CD4-positive, alpha-beta memory T cell (primary cell): Measurements from ENCODE around the gene FAM131C. TPM values are rescaled to one million over a fixed set of nuclear protein-coding genes. Genes with fewer than 3 reads are reported as not detected.
"Not testable (repeated sequence)": the region's sequence is repeated elsewhere in the genome, so short reads cannot be mapped to it uniquely, and the experiment has no call there.

Source experiments
- CTCF ChIA-PET: fragments of 350-600 bp; sonication (Branson Sonifier 250); formaldehyde crosslinking; loops from one replicate; lab custom pipeline; 2021; ENCODE audit warnings: inconsistent platforms; ENCODE audit not compliant: partially characterized antibody; lab: Charles Lee
- POLR2A ChIA-PET: fragments of 350-600 bp; sonication (Branson Sonifier 250); formaldehyde crosslinking; loops from one replicate; lab custom pipeline; 2021; ENCODE audit not compliant: partially characterized antibody; lab: Charles Lee
- DNase-seq, 5 donors: peaks; one replicate each; pipeline versions ENCODE4 v3.0.0 to v3.0.0-alpha.2; 2020 to 2022; ENCODE audit warnings: mixed read lengths in 1 of 5
- H3K27ac ChIP-seq: one replicate; pipeline ENCODE4 v1.7.0; 2013; ENCODE audit warnings: low read depth, low read length
- H3K27me3 ChIP-seq: 2 replicates; pipeline ENCODE4 v1.7.0; 2013; ENCODE audit warnings: mild to moderate bottlenecking, low read length, moderate library complexity; ENCODE audit not compliant: insufficient read depth
- H3K36me3 ChIP-seq: 2 replicates; pipeline ENCODE4 v1.7.0; 2013; ENCODE audit warnings: mild to moderate bottlenecking, low read length, moderate library complexity; ENCODE audit not compliant: insufficient read depth
- H3K4me1 ChIP-seq: 2 replicates; pipeline ENCODE4 v1.7.0; 2013; ENCODE audit warnings: mild to moderate bottlenecking, low read length, moderate library complexity; ENCODE audit not compliant: insufficient read depth
- H3K4me3 ChIP-seq, 2 donors: one replicate each; pipeline ENCODE4 v1.7.0; 2013; ENCODE audit warnings: low read length in 2 of 2, mild to moderate bottlenecking in 1 of 2
- H3K9me3 ChIP-seq, 2 donors: one replicate each; pipeline ENCODE4 v1.7.0; 2013; ENCODE audit warnings: low read length in 2 of 2, control low read depth in 1 of 2; ENCODE audit not compliant: control insufficient read depth in 1 of 2
- H3K27ac Mint-ChIP-seq, 7 donors: one replicate each; pipeline ENCODE4 v1.8.0; 2020 to 2021; ENCODE audit warnings: mixed read lengths in 7 of 7, mild to moderate bottlenecking in 6 of 7, inconsistent platforms in 3 of 7, moderate library complexity in 3 of 7
- H3K27me3 Mint-ChIP-seq, 2 donors: one replicate each; pipeline ENCODE4 v1.8.0; 2020 to 2021; ENCODE audit warnings: mixed read lengths in 2 of 2
- H3K36me3 Mint-ChIP-seq, 2 donors: one replicate each; pipeline ENCODE4 v1.8.0; 2020 to 2021; ENCODE audit warnings: mixed read lengths in 2 of 2, inconsistent platforms in 1 of 2, mild to moderate bottlenecking in 1 of 2
- H3K4me1 Mint-ChIP-seq, 4 donors: one replicate each; pipeline ENCODE4 v1.8.0; 2020 to 2021; ENCODE audit warnings: mixed read lengths in 4 of 4, mild to moderate bottlenecking in 1 of 4
- H3K4me3 Mint-ChIP-seq, 8 donors: one replicate each; pipeline ENCODE4 v1.8.0; 2020 to 2021; ENCODE audit warnings: mixed read lengths in 8 of 8, mild to moderate bottlenecking in 7 of 8, moderate library complexity in 6 of 8, inconsistent platforms in 3 of 8
- H3K9me3 Mint-ChIP-seq, 8 donors: one replicate each; pipeline ENCODE4 v1.8.0; 2020 to 2021; ENCODE audit warnings: mixed read lengths in 8 of 8, mild to moderate bottlenecking in 5 of 8, inconsistent platforms in 3 of 8, moderate library complexity in 1 of 8
- intact Hi-C: fragments of 100-400 bp; cut with micrococcal nuclease; formaldehyde crosslinking; loops from one replicate; pipeline ENCODE4 v1.15.1; 2023
- polyA plus RNA-seq, 2 donors: library from polyadenylated mRNA; unstranded; fragments of 300-500 nt; fragmentation: Illumina TruSeq; gene quantifications; one replicate each; pipeline ENCODE4 v1.2.3, GENCODE V29; 2021
- total RNA-seq, 2 experiments: library from RNA; stranded (reverse); gene quantifications; one replicate each; pipeline ENCODE4 v1.2.3, GENCODE V29; 2021

The FAM131C gene
- total and polyA plus RNA-seq, 4 experiments from 2014 or later, result 0.11 TPM; not detected in 3

GRCh38 chr1:16064536-16065268 lies 8.7 kb downstream of the FAM131C start:
- Mint-ChIP-seq H3K36me3 (no peaks in the 10 kb centered on the region), H3K9me3 (peaks cover 0 to 2% (median 0%) of the 10 kb centered on the region in 8 donors), H3K27me3 (peaks cover 1 to 4% of the 10 kb centered on the region in 2 donors), H3K4me1 (peaks cover 8 to 27% (median 19%) of the 10 kb centered on the region in 4 donors), H3K4me3 (peak overlapping the region in 1 of 8 donors; percentile 3), H3K27ac (peak overlapping the region in 3 of 7 donors; percentile 13 to 31 (median 24))
- CTCF ChIA-PET, result no interaction called here
- Histone ChIP-seq H3K36me3 (no peaks in the 10 kb centered on the region), H3K9me3 (no peaks in the 10 kb centered on the region), H3K4me3 (no peak overlapping the region), H3K27me3 (no peaks in the 10 kb centered on the region), H3K4me1 (peaks cover 15% of the 10 kb centered on the region), H3K27ac (no peak overlapping the region)
- intact Hi-C loops, result no loop called here
- no peak for DNase-seq
- POLR2A ChIA-PET, result no interaction called here

- no peak overlapping the region for H3K27ac Mint-ChIP-seq
- ChIA-PET CTCF (no interaction called here), POLR2A (no interaction called here)
These were observed 9.5 kb downstream of the FAM131C start for GRCh38 chr1:16063921-16064320.

GRCh38 chr1:16063226-16063829 lies 10.1 kb downstream of the FAM131C start:
- peaks cover 0 to 2% (median 0%) of the 10 kb centered on the region in 8 donors for H3K9me3 Mint-ChIP-seq
- POLR2A ChIA-PET, result no interaction called here
- H3K27ac Mint-ChIP-seq, result peak overlapping the region in 1 of 7 donors; percentile 18
- Histone ChIP-seq H3K36me3 (no peaks in the 10 kb centered on the region), H3K27ac (no peak overlapping the region), H3K4me3 (no peak overlapping the region), H3K27me3 (no peaks in the 10 kb centered on the region), H3K9me3 (no peaks in the 10 kb centered on the region), H3K4me1 (peaks cover 12% of the 10 kb centered on the region)
- H3K36me3 Mint-ChIP-seq, result no peaks in the 10 kb centered on the region
- peak overlapping the region in 1 of 8 donors; percentile 7 for H3K4me3 Mint-ChIP-seq
- intact Hi-C loops, result no loop called here
- CTCF ChIA-PET, result no interaction called here
- peaks cover 1 to 3% of the 10 kb centered on the region in 2 donors for H3K27me3 Mint-ChIP-seq
- H3K4me1 Mint-ChIP-seq, result peaks cover 8 to 22% (median 15%) of the 10 kb centered on the region in 4 donors
- DNase-seq, result no peak

More at GRCh38 chr1:16063921-16064320, 9.5 kb downstream of the FAM131C start:
- Mint-ChIP-seq H3K36me3 (no peaks in the 10 kb centered on the region), H3K4me3 (peak overlapping the region in 1 of 8 donors; percentile 13), H3K9me3 (peaks cover 0 to 2% (median 0%) of the 10 kb centered on the region in 8 donors), H3K27me3 (peaks cover 1 to 4% of the 10 kb centered on the region in 2 donors), H3K4me1 (peaks cover 8 to 22% (median 17%) of the 10 kb centered on the region in 4 donors)
- no peak overlapping the region for H3K4me3 ChIP-seq
- intact Hi-C loops, result no loop called here
- H3K27ac ChIP-seq, result no peak overlapping the region
- no peaks in the 10 kb centered on the region for H3K36me3 ChIP-seq
- H3K4me1 ChIP-seq, result peaks cover 12% of the 10 kb centered on the region
- H3K9me3 ChIP-seq, result no peaks in the 10 kb centered on the region
- DNase-seq, result no peak
- H3K27me3 ChIP-seq, result no peaks in the 10 kb centered on the region

GRCh38 chr1:16062687-16063075 lies 10.8 kb downstream of the FAM131C start:
- H3K4me3 ChIP-seq, H3K4me3 Mint-ChIP-seq, H3K27ac ChIP-seq, H3K27me3 ChIP-seq, POLR2A ChIA-PET, H3K27me3 Mint-ChIP-seq, DNase-seq, intact Hi-C loops, H3K27ac Mint-ChIP-seq, H3K9me3 ChIP-seq, H3K36me3 Mint-ChIP-seq, H3K36me3 ChIP-seq, H3K9me3 Mint-ChIP-seq, CTCF ChIA-PET: not testable (repeated sequence)
- H3K4me1 Mint-ChIP-seq, result peaks cover 8 to 22% (median 15%) of the 10 kb centered on the region in 4 donors
- peaks cover 12% of the 10 kb centered on the region for H3K4me1 ChIP-seq

- H3K4me3 Mint-ChIP-seq, CTCF ChIA-PET: not testable (repeated sequence)
These were observed 11.3 kb downstream of the FAM131C start for GRCh38 chr1:16061989-16062686.

GRCh38 chr1:16061266-16061665 lies 12.2 kb downstream of the FAM131C start:
- no peaks in the 10 kb centered on the region for H3K9me3 ChIP-seq
- peaks cover 8 to 23% (median 16%) of the 10 kb centered on the region in 4 donors for H3K4me1 Mint-ChIP-seq
- no peaks in the 10 kb centered on the region for H3K9me3 Mint-ChIP-seq
- intact Hi-C loops, result no loop called here
- H3K27me3 ChIP-seq, result no peaks in the 10 kb centered on the region
- H3K27ac Mint-ChIP-seq, result no peak overlapping the region
- peaks cover 12% of the 10 kb centered on the region for H3K4me1 ChIP-seq
- no peaks in the 10 kb centered on the region for H3K36me3 ChIP-seq
- no peak overlapping the region for H3K4me3 Mint-ChIP-seq
- no peak overlapping the region for H3K4me3 ChIP-seq
- DNase-seq, result no peak
- ChIA-PET POLR2A (no interaction called here), CTCF (interaction anchor here (1.2 kb wide), 1 partner anchor 18 kb away, joined by 4 read pairs; no protein-coding TSS in a partner anchor)
- peaks cover 1 to 3% of the 10 kb centered on the region in 2 donors for H3K27me3 Mint-ChIP-seq
- no peaks in the 10 kb centered on the region for H3K36me3 Mint-ChIP-seq
- H3K27ac ChIP-seq, result no peak overlapping the region

More at GRCh38 chr1:16061989-16062686, 11.3 kb downstream of the FAM131C start:
- H3K36me3 ChIP-seq, intact Hi-C loops, H3K4me3 ChIP-seq, H3K27ac ChIP-seq, H3K27me3 ChIP-seq, H3K27ac Mint-ChIP-seq, POLR2A ChIA-PET, H3K9me3 Mint-ChIP-seq, H3K27me3 Mint-ChIP-seq, H3K36me3 Mint-ChIP-seq, DNase-seq, H3K9me3 ChIP-seq: not testable (repeated sequence)
- H3K4me1 Mint-ChIP-seq, result peaks cover 8 to 22% (median 15%) of the 10 kb centered on the region in 4 donors
- peaks cover 12% of the 10 kb centered on the region for H3K4me1 ChIP-seq
